K562 (cell line): ENCODE data around the gene TMEM191C. TPM values are rescaled to one million over a fixed set of nuclear protein-coding genes. Genes with fewer than 3 reads are reported as not detected.

Experiments used
- BRCA1 ChIP-seq, 2 experiments: fragments of 450-650 bp in 1 of 2; sonication (generic) in 1 of 2; formaldehyde crosslinking in 1 of 2; IDR thresholded peaks; 2 replicates each; pipeline versions ENCODE4 v1.5.0 to v1.6.1; 2017 to 2020; ENCODE audit warnings: mild to moderate bottlenecking in 1 of 2, missing genetic modification reagents in 1 of 2
- CBX3 ChIP-seq, 2 experiments: IDR thresholded peaks; 1 replicate in 1 of 2; 2 replicates in 1 of 2; pipeline ENCODE4 v1.6.1; 2012; ENCODE audit warnings: inconsistent platforms in 2 of 2, low read length in 2 of 2, borderline replicate concordance in 1 of 2, control low read depth in 1 of 2
- HDAC6 ChIP-seq: IDR thresholded peaks from 2 replicates; pipeline ENCODE4 v1.6.1; 2012; ENCODE audit warnings: low read depth, mild to moderate bottlenecking, control low read depth, inconsistent platforms, low read length, moderate library complexity
- ILF3 ChIP-seq: fragments of 450-650 bp; IDR thresholded peaks from 2 replicates; pipeline ENCODE4 v1.6.1; 2018; ENCODE audit warnings: antibody characterized with exemption, mild to moderate bottlenecking, moderate library complexity, borderline replicate concordance
- MYNN ChIP-seq, 2 experiments: sonication (generic); formaldehyde crosslinking in 1 of 2; IDR thresholded peaks; 2 replicates each; pipeline versions ENCODE4 v1.5.0 to v1.6.1; 2016 to 2020; ENCODE audit warnings: antibody characterized with exemption in 1 of 2, missing genetic modification reagents in 1 of 2
- NONO ChIP-seq, 2 experiments: fragments of 200-400 bp in 1 of 2; fragments of 450-650 bp in 1 of 2; formaldehyde crosslinking in 1 of 2; IDR thresholded peaks; 2 replicates each; pipeline ENCODE4 v1.6.1; 2017; ENCODE audit warnings: low read depth in 2 of 2, mild to moderate bottlenecking in 2 of 2, moderate library complexity in 2 of 2, low read length in 1 of 2
- PML ChIP-seq: IDR thresholded peaks from 2 replicates; pipeline ENCODE4 v1.6.1; 2012; ENCODE audit warnings: low read length, inconsistent platforms
- RHOXF2B ChIP-seq: fragments of 250-450 bp; sonication (Bioruptor Pico); conservative IDR thresholded peaks from 2 replicates; pipeline ENCODE4 v1.5.1; 2021
- SIN3A ChIP-seq, 2 experiments: fragments of 150-350 bp in 1 of 2; IDR thresholded peaks; 2 replicates each; pipeline ENCODE4 v1.6.1; 2011 to 2016; ENCODE audit warnings: borderline replicate concordance in 2 of 2, low read depth in 2 of 2, low read length in 2 of 2, mild to moderate bottlenecking in 2 of 2, moderate library complexity in 2 of 2; ENCODE audit not compliant: control insufficient read depth in 1 of 2
- SLC30A9 ChIP-seq: fragments of 250-450 bp; sonication (Bioruptor Pico); IDR thresholded peaks from 2 replicates; pipeline ENCODE4 v1.8.0; 2022; ENCODE audit warnings: mild to moderate bottlenecking, moderate library complexity
- YY1 ChIP-seq, 3 experiments: IDR thresholded peaks; 2 replicates each; pipeline ENCODE4 v1.6.1; 2011; ENCODE audit warnings: low read length in 2 of 3, mild to moderate bottlenecking in 2 of 3, moderate library complexity in 2 of 3, borderline replicate concordance in 1 of 3, control low read depth in 1 of 3, low read depth in 1 of 3; ENCODE audit not compliant: insufficient read depth in 3 of 3, insufficient replicate concordance in 2 of 3, control insufficient read depth in 1 of 3, insufficient read length in 1 of 3; ENCODE audit errors: extremely low read depth in 1 of 3
- polyA plus RNA-seq, 8 experiments: library from polyadenylated mRNA; depleted of rRNA in 4 of 8; stranded (reverse) in 5 of 8; unstranded in 3 of 8; fragments of >200 nt; fragmentation: Nextera tagmentation in 2 of 8; fragmentation: Illumina TruSeq in 1 of 8; extraction: Ambion mirVana in 2 of 8; extraction: Trizol in 1 of 8; gene quantifications; 2 replicates each; pipeline versions ENCODE4 v1.2.1 to v1.2.3, GENCODE V29; 2011 to 2014; ENCODE audit warnings: inconsistent platforms in 1 of 8, missing spikeins in 1 of 8
- total RNA-seq, 7 experiments: library from RNA; depleted of rRNA in 6 of 7; stranded (reverse); fragments of >200 nt in 6 of 7; fragmentation: Illumina TruSeq in 2 of 7; extraction: Trizol in 2 of 7; gene quantifications; 2 replicates each; pipeline versions ENCODE4 v1.2.1 to v1.2.3, GENCODE V29; 2011 to 2021; ENCODE audit warnings: low replicate concordance in 1 of 7
- TF ChIP-seq, protein P1 (sequence below): fragments of 250-450 bp; sonication (Bioruptor Pico); IDR thresholded peaks from 2 replicates; pipeline ENCODE4 v1.4.0; 2020; ENCODE audit warnings: borderline replicate concordance
- TF ChIP-seq, protein P2 (sequence below): fragments of 150-350 bp; IDR thresholded peaks from 2 replicates; pipeline ENCODE4 v1.6.1; 2014; ENCODE audit warnings: low read depth, mild to moderate bottlenecking, low read length, borderline replicate concordance

The TMEM191C gene
- total and polyA plus RNA-seq, 9 of the 15 experiments (the other 6 are each of a cell fraction or from before 2014, with no cell fraction given): 0.15 to 7.1 (median 1.1) TPM

GRCh38 chr22:21451545-21452520, 15.4 kb upstream of the TMEM191C start (continued):
- TF ChIP-seq BRCA1 (IDR thresholded peaks at IDR 0.05) (no peak), BRCA1 (CRISPR knock-in tag; IDR thresholded peaks at IDR 0.05) (peak; percentile 90; the same call in 1 of the 2 replicates), YY1 (IDR thresholded peaks at IDR 0.05; ENCODE audit: borderline replicate concordance in 1 of 3, control insufficient read depth in 1 of 3, extremely low read depth in 1 of 3, insufficient read depth in 3 of 3, insufficient read length in 1 of 3, insufficient replicate concordance in 2 of 3, low read depth in 1 of 3, low read length in 2 of 3) (peak in 2 of 3 experiments; percentile 3 to 26), HDAC6 (0 out of 2 replicates have a peak, but pooled peaks have one; percentile 10), MYNN (IDR thresholded peaks at IDR 0.05) (peak; percentile 64; the same call in 1 of the 2 replicates), MYNN (CRISPR knock-in tag; IDR thresholded peaks at IDR 0.05) (no peak), ILF3 (peak; percentile 57), RHOXF2B (CRISPR knock-in tag) (no peak), CBX3 (IDR thresholded peaks at IDR 0.05; ENCODE audit: borderline replicate concordance in 1 of 2, low read length in 2 of 2) (peak in 1 of 2 experiments; percentile 14; a peak in 2 of 3 replicates), SLC30A9 (CRISPR knock-in tag) (no peak), SIN3A (IDR thresholded peaks at IDR 0.05; ENCODE audit: borderline replicate concordance in 2 of 2, control insufficient read depth in 1 of 2, low read depth in 2 of 2, low read length in 2 of 2) (peak in 1 of 2 experiments; percentile 57; a peak in 1 of 4 replicates), PML (peak; percentile 37; the same call in 1 of the 2 replicates), NONO (IDR thresholded peaks at IDR 0.05; ENCODE audit: low read depth in 2 of 2, low read length in 1 of 2) (peak in 1 of 2 experiments; percentile 47; a peak in 1 of 4 replicates)
- TF ChIP-seq, protein P1, sequence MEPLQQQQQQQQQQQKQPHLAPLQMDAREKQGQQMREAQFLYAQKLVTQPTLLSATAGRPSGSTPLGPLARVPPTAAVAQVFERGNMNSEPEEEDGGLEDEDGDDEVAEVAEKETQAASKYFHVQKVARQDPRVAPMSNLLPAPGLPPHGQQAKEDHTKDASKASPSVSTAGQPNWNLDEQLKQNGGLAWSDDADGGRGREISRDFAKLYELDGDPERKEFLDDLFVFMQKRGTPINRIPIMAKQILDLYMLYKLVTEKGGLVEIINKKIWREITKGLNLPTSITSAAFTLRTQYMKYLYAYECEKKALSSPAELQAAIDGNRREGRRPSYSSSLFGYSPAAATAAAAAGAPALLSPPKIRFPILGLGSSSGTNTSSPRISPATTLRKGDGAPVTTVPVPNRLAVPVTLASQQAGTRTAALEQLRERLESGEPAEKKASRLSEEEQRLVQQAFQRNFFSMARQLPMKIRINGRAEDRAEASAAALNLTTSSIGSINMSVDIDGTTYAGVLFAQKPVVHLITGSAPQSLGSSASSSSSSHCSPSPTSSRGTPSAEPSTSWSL (CRISPR knock-in tag): 0 out of 2 replicates have a peak, but pooled peaks have one; percentile 47
- TF ChIP-seq, protein P2, sequence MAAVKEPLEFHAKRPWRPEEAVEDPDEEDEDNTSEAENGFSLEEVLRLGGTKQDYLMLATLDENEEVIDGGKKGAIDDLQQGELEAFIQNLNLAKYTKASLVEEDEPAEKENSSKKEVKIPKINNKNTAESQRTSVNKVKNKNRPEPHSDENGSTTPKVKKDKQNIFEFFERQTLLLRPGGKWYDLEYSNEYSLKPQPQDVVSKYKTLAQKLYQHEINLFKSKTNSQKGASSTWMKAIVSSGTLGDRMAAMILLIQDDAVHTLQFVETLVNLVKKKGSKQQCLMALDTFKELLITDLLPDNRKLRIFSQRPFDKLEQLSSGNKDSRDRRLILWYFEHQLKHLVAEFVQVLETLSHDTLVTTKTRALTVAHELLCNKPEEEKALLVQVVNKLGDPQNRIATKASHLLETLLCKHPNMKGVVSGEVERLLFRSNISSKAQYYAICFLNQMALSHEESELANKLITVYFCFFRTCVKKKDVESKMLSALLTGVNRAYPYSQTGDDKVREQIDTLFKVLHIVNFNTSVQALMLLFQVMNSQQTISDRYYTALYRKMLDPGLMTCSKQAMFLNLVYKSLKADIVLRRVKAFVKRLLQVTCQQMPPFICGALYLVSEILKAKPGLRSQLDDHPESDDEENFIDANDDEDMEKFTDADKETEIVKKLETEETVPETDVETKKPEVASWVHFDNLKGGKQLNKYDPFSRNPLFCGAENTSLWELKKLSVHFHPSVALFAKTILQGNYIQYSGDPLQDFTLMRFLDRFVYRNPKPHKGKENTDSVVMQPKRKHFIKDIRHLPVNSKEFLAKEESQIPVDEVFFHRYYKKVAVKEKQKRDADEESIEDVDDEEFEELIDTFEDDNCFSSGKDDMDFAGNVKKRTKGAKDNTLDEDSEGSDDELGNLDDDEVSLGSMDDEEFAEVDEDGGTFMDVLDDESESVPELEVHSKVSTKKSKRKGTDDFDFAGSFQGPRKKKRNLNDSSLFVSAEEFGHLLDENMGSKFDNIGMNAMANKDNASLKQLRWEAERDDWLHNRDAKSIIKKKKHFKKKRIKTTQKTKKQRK: no peak
